GM12864 (cell line): Measurements from ENCODE around the gene ACRBP.
A peak's percentile ranks its signal among the peaks of the same experiment; 100 is the strongest.

ENCODE experiments used
- DNase-seq: peaks from one replicate; pipeline ENCODE4 v3.0.0-alpha.2; 2011; ENCODE audit warnings: low read depth
- H3K4me3 ChIP-seq: 2 replicates; pipeline ENCODE4 v1.5.1; 2011; ENCODE audit warnings: mild to moderate bottlenecking, low read depth, low read length, control low read depth
- TF ChIP-seq, protein P1 (sequence below): IDR thresholded peaks from 2 replicates; pipeline ENCODE4 v1.5.1; 2011; ENCODE audit warnings: low read depth, mild to moderate bottlenecking, moderate library complexity, low read length, control low read depth, inconsistent platforms; ENCODE audit errors: missing control alignments

Gene ACRBP

DNA sequence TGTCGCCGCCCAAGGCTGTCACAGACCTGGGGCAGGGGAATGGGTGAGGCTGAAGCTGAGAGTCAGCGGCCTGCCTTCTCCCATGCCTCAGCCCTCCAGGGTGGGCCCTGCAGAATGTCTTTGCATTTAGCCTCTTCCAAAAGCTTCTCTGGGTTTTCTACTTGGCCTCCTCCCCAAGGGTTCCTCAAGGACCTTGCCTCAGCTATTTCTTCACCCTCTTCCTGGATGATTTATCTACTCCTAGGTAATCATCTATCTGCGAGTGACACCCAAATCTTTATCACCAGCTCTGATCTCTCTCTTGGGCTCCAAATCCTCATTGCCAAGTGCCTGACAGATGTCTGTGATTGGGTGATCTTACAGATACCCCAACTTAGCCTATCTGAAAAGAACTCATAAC, 6.7 kb downstream of the ACRBP start:
- DNase-seq, result no peak
- no peak overlapping the region for H3K4me3 ChIP-seq
- TF ChIP-seq, protein P1, sequence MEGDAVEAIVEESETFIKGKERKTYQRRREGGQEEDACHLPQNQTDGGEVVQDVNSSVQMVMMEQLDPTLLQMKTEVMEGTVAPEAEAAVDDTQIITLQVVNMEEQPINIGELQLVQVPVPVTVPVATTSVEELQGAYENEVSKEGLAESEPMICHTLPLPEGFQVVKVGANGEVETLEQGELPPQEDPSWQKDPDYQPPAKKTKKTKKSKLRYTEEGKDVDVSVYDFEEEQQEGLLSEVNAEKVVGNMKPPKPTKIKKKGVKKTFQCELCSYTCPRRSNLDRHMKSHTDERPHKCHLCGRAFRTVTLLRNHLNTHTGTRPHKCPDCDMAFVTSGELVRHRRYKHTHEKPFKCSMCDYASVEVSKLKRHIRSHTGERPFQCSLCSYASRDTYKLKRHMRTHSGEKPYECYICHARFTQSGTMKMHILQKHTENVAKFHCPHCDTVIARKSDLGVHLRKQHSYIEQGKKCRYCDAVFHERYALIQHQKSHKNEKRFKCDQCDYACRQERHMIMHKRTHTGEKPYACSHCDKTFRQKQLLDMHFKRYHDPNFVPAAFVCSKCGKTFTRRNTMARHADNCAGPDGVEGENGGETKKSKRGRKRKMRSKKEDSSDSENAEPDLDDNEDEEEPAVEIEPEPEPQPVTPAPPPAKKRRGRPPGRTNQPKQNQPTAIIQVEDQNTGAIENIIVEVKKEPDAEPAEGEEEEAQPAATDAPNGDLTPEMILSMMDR, result no peak

DNA sequence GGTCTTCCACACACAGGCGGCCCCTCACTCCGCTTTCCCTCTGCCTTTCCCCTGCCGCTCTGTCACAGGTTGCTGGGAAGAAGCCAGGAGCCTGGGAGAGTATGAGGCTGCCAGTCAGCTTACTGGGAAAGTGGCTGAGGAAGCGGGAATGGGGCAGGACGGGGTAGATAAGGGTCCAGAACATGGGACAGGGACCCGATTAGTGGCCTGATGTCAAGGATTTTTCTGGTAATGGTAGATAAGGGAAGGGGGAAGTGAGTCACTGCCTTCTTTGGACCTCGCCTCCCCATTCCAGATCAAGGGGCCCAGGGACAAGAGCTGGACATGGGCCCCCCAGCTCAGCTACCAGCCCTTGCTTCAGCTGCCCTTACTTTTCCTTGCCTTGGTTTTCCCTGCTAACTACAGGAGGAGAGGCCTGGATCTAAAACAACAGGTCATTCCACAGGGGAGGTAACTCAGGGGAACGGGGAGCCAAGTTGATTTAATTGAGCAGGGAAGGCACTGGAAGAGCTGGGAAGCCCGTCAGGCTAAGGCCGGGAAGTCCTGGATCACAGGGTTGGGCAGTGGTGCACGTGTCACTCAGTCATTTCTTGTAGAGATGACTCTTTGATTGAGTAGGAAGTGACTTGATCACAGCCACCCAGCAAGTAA, 8.0 kb downstream of the ACRBP start:
- H3K4me3 ChIP-seq, result no peak overlapping the region
- no peak for DNase-seq
- TF ChIP-seq, protein P1, result no peak

DNA sequence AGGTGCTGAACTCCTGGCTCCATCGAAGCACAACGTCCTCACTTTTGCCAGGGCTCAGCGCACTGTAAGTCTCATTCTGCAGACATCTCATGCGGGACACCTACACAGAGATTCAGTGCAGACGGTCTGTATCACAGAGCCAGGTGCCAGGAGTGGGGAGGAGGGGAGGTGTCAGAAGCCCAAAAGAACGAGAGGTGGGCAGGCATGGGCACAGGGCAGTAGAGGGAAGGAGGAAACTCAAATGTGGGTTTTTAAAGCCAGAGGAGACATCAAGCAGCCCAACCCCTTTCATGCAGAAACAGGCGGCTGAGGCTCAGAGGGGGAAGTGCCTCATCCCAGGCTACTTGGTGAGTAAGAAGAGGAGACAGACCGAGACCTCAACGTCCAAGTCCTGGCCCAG, 8.9 kb downstream of the ACRBP start:
- TF ChIP-seq, protein P1, result no peak
- H3K4me3 ChIP-seq, result no peak overlapping the region
- no peak for DNase-seq

DNA sequence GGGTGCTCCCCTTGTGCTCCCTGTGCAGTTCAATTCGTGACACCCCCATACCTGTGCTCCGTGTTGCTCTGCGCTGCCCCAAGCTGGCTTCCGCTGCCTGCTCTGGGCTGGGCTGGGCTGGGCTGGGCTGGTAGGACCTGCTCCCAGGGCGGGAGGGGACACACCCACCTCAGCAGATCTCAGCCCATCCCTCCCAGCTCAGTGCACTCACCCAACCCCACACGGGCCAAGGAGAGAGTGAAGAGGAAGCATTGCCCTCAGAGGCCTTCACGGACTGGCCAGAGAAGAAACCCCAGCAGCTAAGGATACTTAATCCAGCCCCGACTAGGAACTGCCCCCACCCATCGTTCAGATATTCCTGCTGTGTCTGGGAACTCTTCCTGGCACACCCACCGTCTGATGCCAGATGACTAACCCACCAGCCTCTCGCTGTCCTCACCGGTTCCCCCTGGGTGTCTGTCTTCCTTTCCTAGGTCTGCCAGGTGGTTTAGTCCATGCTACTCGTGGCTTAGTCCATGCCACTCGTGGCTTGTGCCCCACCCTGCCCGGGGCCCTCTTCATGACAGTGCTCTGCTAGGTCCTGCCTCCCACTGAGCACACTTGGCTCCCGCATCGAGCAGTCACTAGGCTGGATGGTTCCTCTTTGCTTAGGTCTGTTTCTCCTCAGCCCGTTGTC, 11.2 kb downstream of the ACRBP start, which contains the start of gene LPAR5:
Gene LPAR5, minus strand, starts transcription at position 104 of the 676 bp plus-strand sequence. CDS start 14,711 bp downstream, outside the sequence.
- TF ChIP-seq, protein P1, result no peak
- peak within 1 kb of the TSS; percentile 49 for H3K4me3 ChIP-seq
- no peak for DNase-seq

DNA sequence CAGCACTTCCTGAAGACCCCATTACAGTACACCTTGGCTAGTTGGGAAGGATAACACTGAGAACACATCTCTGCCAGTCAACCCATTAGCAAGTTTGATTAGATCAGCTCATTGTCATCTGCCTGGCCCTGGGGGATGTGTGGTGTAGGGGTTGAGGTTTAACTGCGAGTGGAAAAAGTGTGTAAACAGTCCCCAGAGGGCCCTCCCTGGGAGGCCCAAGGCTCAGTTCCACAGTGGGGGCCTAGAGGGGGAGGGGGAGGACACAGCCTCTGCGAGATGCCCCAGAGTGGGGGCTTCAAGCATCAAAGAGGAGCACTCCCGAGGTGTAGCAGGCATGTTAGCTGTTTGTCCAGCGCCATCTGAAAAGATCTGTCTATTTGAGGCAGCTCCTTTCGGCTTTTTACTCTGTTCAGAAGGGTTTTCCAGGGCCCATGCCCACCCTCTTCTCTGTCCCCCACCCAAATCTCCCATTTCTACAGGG, 11.8 kb downstream of the ACRBP start:
- TF ChIP-seq, protein P1, result no peak
- peak overlapping the region; percentile 49 for H3K4me3 ChIP-seq
- DNase-seq, result no peak

DNA sequence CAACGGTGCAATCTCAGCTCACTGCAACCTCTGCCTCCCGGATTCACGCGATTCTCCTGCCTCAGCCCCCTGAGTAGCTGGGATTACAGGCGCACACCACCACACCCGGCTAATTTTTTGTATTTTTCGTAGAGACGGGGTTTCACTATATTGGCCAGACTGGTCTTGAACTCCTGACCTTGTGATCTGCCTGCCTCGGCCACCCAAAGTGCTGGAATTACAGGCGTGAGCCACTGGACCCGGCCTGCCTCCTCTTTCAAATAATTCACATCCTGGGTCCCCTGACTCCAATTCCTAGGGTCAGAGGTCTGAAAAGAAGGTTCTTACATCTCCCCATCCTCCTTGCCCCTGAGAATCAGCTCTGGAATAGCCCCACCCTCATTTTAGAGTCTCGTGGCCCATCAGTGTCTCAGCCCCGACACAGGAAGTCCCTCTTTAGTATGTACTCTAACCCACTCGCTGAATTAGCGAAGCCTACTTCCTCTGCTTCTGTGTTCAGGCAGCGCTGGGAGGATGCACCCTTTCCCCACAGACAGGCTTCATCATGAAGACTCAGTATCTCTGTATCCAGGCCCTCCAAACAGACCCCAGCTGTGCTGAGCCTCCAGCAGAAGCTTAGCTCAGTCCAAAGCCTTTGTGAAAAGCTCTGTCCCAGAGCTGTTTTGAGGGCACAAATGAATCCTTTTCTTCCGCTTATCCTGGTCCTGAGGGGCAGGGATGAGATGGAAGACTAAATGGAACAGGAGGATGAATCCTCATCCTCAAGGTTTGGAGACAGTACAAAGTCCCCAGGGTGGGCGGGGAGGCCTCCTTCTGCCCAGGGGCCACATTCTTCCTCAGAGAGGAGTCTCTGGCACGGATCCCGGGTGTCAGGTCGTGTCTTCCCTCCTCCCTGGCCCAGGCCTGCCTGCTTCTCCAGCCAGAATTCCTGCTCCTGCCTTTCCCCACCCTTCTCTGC, 14.9 kb downstream of the ACRBP start:
- DNase-seq, result no peak
- TF ChIP-seq, protein P1, result no peak
- H3K4me3 ChIP-seq, result peak overlapping the region; percentile 52
